NB4 (cell line): ENCODE measurements around the gene USH1C.

Source experiments
- DNase-seq: peaks from one replicate; pipeline ENCODE4 v3.0.0; 2010; ENCODE audit warnings: low read depth
- H3K4me3 ChIP-seq: one replicate; pipeline ENCODE4 v1.5.1; 2011; ENCODE audit warnings: mild to moderate bottlenecking, low read depth, low read length, moderate library complexity
- MYC ChIP-seq: IDR thresholded peaks from 2 replicates; pipeline ENCODE4 v1.6.1; 2011; ENCODE audit warnings: low read depth, low read length
- POLR2A ChIP-seq: IDR thresholded peaks from 2 replicates; pipeline ENCODE4 v1.6.1; 2011; ENCODE audit warnings: mild to moderate bottlenecking; ENCODE audit not compliant: insufficient read length; ENCODE audit errors: extremely low read depth
- TF ChIP-seq, protein P1 (sequence below): IDR thresholded peaks from one replicate; pipeline ENCODE4 v1.5.1; 2012; ENCODE audit warnings: low read depth, low read length
- TF ChIP-seq, protein P2 (sequence below): IDR thresholded peaks from 2 replicates; pipeline ENCODE4 v1.6.1; 2011; ENCODE audit warnings: low read depth, low read length

USH1C gene

DNA sequence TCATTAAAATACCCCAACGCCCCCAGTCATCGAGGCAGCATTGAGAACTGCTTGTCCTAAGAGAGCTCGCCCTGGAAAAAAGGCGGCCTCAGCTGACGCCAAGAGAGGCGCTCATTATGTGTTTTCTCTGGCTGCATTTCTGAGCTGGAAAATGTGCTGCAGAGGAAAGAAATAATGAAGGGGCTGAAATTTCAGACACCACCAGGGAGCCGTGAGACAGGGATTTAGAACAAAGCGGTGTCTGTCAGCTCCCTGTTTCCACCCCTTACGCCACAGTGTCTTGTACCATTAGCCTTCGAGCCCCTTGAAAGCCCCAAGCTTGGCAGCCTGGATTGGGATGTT is 14.4 kb downstream of the USH1C start:
- TF ChIP-seq, protein P1, sequence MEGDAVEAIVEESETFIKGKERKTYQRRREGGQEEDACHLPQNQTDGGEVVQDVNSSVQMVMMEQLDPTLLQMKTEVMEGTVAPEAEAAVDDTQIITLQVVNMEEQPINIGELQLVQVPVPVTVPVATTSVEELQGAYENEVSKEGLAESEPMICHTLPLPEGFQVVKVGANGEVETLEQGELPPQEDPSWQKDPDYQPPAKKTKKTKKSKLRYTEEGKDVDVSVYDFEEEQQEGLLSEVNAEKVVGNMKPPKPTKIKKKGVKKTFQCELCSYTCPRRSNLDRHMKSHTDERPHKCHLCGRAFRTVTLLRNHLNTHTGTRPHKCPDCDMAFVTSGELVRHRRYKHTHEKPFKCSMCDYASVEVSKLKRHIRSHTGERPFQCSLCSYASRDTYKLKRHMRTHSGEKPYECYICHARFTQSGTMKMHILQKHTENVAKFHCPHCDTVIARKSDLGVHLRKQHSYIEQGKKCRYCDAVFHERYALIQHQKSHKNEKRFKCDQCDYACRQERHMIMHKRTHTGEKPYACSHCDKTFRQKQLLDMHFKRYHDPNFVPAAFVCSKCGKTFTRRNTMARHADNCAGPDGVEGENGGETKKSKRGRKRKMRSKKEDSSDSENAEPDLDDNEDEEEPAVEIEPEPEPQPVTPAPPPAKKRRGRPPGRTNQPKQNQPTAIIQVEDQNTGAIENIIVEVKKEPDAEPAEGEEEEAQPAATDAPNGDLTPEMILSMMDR: no peak
- TF ChIP-seq POLR2A (no peak), MYC (no peak)
- TF ChIP-seq, protein P2, sequence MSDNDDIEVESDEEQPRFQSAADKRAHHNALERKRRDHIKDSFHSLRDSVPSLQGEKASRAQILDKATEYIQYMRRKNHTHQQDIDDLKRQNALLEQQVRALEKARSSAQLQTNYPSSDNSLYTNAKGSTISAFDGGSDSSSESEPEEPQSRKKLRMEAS: no peak
- no peak for DNase-seq
- no peak overlapping the region for H3K4me3 ChIP-seq

GRCh38 chr11:17528906-17529843 is 15.0 kb downstream of the USH1C start:
- TF ChIP-seq POLR2A (no peak), MYC (no peak)
- TF ChIP-seq, protein P2: no peak
- TF ChIP-seq, protein P1: no peak
- H3K4me3 ChIP-seq: no peak overlapping the region
- no peak for DNase-seq

- DNase-seq: peak; percentile 66
- no peak overlapping the region for H3K4me3 ChIP-seq
- TF ChIP-seq, protein P2: 0 out of 2 replicates have a peak, but pooled peaks have one; percentile 41
- TF ChIP-seq POLR2A: no peak
- TF ChIP-seq, protein P1: peak; percentile 73
These were observed 16.0 kb downstream of the USH1C start for GRCh38 chr11:17528181-17528691.

DNA sequence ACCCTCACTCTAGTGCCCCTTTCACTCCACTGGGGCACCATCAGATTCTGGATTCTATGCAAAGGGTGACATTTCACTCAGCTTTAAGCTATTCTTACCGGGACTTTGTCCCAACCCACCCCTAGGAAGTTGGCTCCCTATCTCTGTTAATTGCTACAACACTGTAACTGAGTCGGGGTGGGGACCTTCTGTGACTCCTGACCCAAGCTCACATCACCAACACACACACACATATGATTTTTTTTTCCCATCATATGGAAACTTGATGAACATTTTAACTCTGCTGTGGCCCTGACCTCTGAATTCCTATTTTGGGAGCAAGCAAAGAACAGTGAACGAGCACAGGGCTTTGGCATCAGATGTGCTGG is 16.6 kb downstream of the USH1C start:
- H3K4me3 ChIP-seq: no peak overlapping the region
- TF ChIP-seq POLR2A (no peak), MYC (no peak)
- TF ChIP-seq, protein P1: no peak
- TF ChIP-seq, protein P2: no peak
- DNase-seq: no peak

DNA sequence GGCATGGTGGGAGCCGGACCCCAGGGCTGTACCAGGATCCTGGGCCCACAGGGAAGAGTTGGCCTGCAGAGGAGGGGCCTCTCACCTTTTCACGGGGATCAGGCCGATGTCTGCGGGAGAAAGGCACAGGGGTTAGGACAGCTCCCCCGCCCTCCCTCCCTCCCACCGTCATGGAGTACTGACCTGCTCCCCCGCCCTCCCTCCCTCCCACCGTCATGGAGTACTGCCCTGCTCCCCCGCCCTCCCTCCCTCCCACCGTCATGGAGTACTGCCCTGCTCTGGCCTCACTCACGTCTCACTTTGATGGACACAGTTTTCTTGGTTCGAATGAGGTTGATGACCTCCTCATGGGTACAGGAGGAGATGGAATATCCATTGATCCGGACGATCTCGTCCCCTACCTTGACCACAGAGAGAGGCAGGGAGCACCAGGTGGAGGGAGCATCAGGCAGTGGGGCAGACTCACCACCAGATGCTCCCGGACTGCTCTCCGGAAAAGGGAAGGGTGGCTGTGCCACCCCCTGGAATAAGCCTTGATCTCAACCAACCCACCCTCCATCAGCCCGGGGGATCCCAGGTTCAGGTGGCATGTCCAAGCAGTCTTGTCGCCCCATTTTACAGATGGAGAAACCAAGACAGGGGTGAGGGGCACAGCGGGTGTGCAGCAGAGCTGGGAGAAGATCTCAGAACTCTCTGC is 17.1 kb downstream of the USH1C start:
- no peak for DNase-seq
- H3K4me3 ChIP-seq: no peak overlapping the region
- TF ChIP-seq POLR2A (no peak), MYC (no peak)
- TF ChIP-seq, protein P1: no peak
- TF ChIP-seq, protein P2: no peak
